Hepatocyte (in vitro differentiated cells): ENCODE results near the gene UTS2R.

Experiments
- CTCF ChIP-seq: fragments of 200-600 bp; sonication (generic); IDR thresholded peaks from 2 replicates; pipeline ENCODE4 v1.5.1; 2016; ENCODE audit warnings: antibody characterized with exemption, mild to moderate bottlenecking; ENCODE audit not compliant: poor library complexity
- EZH2 ChIP-seq: fragments of 200-600 bp; sonication (generic); IDR thresholded peaks from 2 replicates; pipeline ENCODE4 v1.6.1; 2016; ENCODE audit warnings: antibody characterized with exemption, mild to moderate bottlenecking, borderline replicate concordance
- EZH2phosphoT487 ChIP-seq: fragments of 200-600 bp; sonication (generic); IDR thresholded peaks from one replicate; pipeline ENCODE4 v1.6.1; 2018; ENCODE audit warnings: antibody characterized with exemption, mild to moderate bottlenecking, low read depth, moderate library complexity; ENCODE audit not compliant: unreplicated experiment, severe bottlenecking

- no peak for TF ChIP-seq CTCF
- TF ChIP-seq EZH2: no peak
- TF ChIP-seq EZH2phosphoT487: no peak
Measured at GRCh38 chr17:82329683-82330321, 41.8 kb upstream of the UTS2R start.
